Right lung (tissue), 5 donors: ENCODE data around the gene C1orf167. TPM values are rescaled to one million over a fixed set of nuclear protein-coding genes. Genes with fewer than 3 reads are reported as not detected.

ENCODE experiments used
- DNase-seq, 2 donors: peaks; one replicate each; pipeline ENCODE4 v3.0.0-alpha.2; 2013
- polyA plus RNA-seq, 5 donors: library from polyadenylated mRNA; unstranded; fragments of 120-200 nt; gene quantifications; one replicate each; pipeline versions ENCODE4 v1.2.1 to v1.2.3, GENCODE V29; 2013; ENCODE audit warnings: inconsistent platforms in 1 of 5, low replicate concordance in 1 of 5; ENCODE audit not compliant: insufficient read length in 5 of 5, insufficient read depth in 1 of 5

C1orf167 gene
- polyA plus RNA-seq, 5 donors, result 0.29 to 0.55 TPM; not detected in 3

DNA sequence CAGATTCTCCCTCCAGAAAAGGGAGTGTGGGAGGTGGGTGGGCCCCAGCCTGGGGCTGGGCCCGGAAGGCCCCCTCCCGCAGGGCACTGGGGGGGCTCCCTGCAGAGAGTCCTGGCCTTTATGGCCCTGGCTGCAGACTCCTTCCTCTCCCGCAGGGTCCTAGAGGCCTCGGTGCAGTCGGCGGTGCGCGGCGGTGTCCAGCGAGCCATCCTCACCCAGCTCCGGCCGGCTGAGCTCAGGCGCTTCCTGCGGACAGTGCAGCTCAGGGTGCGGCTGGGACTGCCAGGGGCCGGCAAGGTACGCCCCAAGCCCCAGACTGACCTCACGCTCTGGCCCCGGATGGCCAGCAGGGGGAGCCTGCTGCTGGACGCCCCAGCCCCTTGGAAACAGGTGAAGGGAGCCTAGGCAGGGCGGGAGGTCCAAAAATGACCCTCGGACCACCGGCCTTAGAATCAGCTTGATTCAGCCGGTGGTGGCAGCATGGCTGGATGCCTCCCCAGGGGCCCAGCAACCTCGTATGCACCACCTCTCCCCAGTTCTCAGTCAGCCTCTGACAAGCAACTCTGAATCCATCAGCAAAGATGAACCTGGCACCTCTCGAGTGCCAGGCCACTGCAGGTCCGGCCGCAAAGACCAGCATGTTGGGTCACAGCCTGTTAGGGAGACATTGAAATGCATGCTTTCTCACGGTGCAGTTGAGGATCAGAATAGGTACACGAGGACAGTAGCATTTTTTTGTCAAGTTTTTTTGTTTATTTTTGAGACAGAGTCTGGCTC is 23.2 kb downstream of the C1orf167 start:
- DNase-seq, result no peak

DNA sequence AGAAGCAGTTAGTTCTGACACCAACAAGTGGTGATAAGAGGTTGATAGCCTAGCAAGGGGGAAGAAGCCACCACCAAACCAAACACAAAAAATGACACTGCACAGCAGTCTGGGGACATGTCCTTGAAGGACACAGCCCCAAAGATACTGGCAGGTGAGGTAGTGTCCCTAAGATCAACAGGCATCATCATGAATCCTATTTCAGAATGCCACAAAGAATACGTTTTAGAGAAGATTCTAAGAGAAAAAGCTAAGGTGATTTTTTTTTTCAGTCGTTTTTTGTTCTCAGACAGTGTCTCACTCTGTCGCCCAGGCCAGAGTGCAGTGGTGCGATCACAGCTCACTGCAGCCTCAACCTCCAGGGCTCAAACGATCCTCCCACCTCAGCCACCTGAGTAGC is 24.2 kb downstream of the C1orf167 start:
- DNase-seq, result no peak

DNA sequence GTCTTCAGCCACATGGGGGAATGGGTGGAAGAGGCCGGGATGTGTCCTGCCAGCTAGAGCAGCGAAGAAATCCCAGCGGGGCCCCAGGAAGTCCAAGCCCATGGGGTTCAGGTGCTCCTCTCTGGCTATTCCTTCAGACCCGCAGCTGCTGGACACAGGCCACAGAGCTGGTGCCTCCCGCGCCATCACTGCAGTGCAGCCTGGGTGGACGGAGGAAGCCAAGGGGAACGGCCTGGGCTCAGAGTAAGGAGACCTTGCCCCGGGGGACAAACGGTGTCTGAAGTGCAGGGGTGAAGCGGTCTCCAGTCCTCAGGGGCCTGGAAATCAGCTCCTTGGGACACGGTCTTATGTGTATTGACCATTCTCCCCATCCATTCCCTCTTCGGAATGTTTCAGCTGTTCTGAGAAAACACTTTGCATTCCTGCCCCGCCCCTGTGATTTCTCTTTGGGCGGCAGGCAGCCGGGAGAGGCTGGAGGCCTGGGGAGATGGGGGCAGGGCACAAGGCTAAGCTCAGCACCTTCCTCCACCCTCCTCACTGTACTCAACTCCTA is 25.3 kb downstream of the C1orf167 start:
- DNase-seq, result no peak

DNA sequence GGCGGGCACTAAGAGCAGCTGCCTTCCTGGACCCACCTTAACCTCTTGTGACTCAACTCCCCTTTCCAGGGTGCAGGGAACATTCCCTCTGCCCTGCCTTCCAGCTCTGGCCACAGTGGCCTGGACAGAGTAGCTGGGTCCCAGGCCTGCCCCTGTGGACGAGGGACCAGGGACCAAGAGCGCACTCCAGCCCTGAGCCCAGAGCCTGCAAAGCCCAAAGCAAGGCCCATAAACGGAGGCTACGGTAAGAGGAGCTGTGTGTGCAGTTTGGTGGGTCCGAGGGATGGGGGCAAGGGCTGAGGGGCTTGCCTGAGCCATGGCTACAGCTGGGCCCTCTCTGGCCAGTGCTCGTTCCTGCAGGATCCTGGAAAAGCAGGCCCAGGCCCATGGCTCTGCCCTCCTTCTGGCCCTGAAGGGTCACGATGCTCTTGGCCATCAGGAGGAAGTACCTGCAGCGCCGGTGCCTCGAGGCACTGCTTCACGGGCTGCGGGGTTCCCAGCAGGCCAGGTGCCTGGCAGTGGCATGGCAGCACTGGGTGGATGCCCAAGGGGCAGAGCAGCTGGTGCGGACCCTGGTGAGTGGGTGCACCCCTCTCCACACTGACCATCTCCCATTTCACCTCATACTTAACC is 25.9 kb downstream of the C1orf167 start:
- DNase-seq, result no peak

DNA sequence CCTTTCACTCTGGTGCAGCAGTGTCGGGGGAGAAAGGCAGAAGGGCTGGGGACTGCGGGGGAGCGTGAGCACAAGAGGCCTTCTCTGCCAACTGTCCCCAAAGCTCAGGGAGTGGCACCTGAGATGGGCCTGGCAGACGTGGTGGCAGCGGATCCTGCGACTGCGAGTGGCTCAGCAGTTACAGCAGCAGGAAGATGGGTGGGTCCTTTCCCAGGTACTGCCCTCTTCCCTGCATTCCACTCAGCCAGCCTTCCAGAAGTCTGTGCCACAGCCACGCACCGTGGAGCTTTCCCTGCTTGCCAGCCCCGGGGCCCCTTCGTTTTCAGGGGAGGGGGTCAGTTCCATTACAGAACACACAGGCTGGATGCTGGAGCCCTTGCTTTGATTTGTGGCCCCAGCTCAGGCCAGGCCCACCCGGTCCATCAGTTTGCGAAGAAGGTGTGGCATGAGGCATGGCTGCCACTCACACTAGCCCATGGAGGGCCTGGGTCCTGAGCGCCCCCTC is 26.6 kb downstream of the C1orf167 start:
- no peak for DNase-seq

DNA sequence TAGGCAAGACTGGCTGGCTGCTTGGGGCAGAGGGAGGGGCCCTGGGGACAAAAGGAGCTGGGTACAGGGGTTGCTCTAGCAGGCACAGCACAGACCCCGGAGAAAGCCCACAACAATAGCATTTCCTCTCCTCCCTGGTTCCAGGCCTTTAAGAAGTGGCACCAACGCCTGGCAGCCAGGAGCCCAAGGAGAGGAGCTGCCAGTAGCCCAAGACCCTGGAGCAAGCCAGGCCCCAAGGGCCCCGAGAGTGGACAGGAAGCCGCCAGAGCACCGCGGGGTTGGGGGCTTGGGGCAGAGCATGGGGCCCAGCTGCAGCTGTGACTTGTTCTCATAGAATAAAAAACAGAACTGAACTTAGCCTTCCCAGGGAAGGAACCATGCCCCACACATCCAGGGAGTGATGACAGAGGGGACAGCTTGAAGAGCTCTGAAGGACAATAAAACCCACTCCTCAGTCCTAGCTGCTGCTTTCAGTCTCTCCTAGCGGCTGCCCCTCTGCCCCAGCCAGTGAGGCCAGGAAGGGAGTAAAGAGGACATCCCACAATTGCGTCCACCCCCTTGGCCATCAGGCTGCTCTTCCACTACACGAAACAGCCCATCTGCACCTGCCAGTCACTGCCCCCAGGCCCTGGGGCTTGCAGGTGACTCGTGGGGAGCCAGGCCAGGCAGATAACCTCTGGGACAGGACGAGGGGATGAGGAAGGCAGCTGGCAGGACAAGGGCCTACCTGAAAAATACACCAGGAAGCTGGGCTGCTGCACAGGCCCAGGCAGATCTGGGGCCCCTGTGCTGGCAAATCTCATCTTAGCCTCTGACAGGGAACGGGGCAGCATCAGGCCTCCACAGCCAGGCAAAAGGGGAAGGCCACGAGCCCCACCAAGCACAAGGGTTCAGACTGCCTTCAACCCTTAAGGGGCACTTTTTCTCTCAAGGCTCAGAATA is 27.4 kb downstream of the C1orf167 start:
- DNase-seq, result no peak

DNA sequence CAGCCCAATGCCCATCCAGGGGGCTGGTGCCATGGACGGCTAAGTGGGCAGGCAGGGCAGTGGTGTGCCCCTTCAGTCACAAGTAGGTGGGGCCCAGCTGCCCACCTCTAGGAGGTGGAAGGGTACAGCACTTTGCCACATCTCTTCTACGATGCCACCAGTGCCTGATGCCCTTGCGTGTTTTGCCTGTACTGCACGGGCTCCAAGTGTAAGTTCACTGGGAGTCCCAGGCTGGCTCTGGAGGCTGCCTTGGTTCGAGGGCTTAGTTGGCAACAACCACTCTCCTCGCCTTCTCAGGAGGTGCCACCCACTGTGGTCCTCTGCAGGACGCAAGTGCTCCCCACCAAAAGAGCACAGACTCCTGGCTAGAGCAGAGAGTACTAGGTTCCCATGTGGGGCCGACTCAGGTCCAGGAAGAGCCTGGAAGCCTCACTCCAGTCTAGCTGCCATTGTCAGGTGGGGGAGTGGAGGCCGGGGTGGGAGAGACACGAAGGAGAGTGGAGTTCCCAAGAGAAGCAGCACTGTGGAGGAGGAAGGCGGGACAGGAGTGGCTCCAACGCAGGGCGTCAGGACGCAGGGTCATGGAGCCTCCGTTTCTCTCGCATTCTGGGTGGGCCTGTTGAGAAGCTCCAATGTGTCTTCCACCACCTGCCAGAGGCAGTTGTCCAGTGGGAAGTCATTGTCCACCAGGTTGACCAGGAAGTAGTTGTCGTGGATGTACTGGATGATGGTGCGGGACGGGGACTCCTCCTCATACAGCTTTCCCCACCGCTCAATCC is 28.3 kb downstream of the C1orf167 start:
- no peak for DNase-seq

DNA sequence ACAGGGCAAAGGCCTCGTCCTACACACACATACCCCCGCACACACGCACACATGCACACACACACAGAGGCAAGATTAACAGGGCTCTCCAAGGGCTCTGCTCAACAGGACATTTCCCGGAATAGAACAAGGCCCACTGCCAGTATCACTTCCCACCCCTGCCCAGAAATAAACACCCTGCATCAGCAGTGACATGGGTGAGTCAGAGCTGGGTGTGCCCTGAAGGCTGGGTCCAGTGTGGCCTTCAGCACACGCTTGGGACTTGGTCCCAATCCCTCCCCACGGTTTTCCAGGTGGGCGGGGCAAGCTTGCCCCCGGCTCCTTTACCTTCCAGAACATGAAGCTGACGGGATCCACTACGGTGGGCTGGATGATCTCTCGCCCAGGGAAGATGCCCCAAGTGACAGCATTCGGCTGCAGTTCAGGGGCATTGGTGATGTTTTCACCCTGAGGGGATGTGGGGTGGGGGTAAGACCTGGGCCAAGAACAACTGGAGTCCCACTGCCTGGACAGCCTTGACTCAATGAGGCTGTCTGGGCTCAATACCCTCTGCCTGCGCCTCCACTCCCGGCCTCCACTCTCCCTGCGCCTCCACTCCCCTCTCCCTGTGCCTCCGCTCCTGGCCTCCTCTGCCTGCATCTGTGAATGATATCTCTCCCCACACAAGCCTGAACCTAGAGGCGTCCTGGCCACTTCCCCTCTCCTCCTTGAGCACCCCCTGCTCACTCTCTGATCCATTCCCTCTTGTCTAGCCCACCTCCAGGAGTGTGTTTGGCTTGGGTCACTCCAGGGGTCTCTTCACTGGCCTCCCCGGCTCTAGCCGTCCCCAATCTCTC is 29.1 kb downstream of the C1orf167 start:
- DNase-seq, result peak in 1 of 2 donors; percentile 59

DNA sequence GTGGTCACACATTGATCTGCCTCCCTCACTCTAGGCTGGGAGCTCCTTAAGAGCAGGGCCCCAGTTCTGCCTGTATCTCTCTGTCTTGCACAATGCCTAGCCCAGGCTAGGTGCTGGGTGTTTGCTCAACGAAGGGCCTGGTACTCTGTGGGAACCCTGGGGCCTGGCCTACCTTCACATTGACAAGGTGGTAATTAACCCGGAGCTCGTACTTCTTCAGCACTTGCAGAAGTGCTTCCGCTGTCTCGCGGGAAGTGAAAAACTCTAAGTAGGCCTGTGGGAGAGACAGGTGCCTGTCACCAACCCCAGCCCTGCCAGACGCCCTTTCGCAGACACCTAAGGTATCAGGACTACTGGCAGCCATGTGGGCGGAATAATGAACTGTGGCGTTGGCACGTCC is 30.1 kb downstream of the C1orf167 start:
- no peak for DNase-seq

DNA sequence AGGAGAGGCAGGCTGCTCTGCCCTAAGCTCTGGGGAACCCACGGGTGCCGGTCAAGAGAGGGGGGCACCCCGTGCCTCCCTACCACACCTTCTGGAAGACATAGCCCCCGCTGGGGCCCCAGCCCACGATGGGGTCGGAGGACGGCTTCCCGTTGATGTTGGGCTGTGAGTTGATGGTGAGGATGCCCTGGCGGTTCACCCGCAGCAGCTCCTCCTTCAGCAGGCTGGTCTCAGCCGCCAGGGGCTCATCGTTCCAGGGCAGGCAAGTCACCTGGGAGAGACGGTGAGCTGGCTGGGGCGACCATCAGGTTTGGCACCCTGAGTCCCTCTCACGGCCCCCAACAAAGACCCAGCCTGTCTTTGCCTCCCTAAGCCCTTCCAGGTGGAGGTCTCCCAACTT is 31.8 kb downstream of the C1orf167 start:
- DNase-seq, result no peak

DNA sequence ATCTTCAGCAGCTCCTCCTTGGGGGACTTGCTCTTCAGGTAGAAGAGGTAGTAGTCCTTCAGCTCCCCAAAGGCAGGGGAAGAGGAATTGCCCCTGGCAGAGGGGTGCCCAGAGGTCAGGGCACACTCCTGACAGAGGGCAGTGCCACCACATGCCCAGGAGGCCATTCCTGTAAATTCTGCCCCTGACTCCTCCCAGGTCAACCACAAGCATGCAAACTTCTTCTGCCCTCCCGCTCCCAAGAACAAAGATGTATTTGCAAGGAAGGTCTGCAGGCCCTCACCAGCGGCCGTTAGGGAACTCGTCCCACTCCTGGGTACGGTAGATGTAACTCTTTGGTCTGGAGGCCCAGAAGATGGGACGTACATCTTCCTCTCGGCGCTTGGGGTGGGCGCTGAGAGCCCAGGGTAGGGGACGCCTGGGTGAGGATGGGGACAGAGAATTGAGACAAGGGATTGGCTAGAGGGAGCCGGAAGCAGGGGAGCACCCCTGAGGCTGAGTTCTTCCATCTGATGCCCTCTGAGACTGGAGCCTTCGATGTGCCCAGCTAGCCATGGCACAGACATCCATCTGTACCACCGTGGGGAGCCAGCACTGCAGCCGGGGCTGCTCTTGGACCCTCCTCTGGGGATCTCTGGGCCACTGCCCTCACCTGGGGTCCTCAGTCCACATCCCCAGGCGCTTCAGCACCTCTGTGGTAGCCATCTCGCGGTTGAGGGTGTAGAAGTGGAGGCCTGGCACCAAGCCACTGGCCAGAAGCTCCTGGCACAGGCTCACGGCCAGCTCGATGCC is 32.6 kb downstream of the C1orf167 start:
- DNase-seq, result no peak

DNA sequence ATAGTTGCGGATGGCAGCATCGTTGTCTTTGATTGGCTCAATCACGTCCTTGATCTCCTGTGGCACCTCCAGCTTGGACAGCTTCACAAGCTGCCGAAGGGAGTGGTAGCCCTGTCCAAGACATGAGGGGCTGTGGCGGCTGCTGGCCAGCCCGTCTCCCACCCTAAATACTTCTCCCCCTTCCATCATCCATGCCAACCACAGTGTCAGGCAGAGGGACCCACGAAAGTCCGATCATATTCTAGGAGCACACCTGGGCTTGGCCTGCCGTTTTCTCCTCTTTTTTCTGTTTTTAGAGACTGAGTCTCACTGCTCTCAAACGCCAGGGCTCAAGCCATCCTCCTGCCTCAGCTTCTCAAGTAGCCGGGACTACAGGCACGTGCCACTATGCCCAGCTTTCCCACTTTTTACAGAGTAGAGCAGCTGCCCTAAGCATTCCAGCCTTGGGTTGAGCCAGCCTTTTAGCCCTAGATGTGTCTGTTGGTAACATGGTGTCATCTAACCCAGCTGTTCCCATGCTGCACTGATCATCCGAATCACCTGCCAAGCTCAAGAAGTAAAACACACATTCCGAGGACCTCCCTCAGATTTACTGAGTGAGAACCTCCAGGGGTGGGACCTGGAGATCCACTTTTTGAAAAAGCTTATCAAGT is 33.4 kb downstream of the C1orf167 start:
- no peak for DNase-seq

DNA sequence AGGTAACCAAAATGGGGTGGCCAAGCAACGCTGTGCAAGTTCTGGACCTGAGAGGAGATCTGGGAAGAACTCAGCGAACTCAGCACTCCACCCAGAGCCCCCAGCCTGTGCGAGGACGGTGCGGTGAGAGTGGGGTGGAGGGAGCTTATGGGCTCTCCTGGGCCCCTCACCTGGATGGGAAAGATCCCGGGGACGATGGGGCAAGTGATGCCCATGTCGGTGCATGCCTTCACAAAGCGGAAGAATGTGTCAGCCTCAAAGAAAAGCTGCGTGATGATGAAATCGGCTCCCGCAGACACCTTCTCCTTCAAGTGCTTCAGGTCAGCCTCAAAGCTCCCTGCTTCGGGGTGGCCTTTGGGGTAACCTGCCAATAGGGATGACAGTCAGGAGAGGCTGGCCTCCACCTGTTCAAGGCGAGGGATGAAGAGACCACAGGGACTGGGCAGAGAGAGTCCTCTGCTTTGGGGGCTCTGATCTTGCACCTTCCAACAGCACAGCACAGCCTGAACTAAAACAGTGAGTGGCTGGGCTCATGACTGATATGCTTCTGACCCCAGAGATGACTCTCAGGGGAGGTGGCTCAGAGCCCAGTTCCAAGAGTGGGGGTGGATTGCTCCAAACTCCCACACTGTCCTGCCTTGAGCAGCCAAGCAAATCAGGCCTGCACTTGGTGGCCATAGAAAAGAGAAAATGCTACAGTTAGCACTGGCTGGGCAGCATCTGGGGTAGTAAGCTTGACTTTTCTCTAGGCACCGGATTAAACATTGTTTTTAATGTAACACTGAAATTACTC is 34.2 kb downstream of the C1orf167 start:
- DNase-seq, result no peak

DNA sequence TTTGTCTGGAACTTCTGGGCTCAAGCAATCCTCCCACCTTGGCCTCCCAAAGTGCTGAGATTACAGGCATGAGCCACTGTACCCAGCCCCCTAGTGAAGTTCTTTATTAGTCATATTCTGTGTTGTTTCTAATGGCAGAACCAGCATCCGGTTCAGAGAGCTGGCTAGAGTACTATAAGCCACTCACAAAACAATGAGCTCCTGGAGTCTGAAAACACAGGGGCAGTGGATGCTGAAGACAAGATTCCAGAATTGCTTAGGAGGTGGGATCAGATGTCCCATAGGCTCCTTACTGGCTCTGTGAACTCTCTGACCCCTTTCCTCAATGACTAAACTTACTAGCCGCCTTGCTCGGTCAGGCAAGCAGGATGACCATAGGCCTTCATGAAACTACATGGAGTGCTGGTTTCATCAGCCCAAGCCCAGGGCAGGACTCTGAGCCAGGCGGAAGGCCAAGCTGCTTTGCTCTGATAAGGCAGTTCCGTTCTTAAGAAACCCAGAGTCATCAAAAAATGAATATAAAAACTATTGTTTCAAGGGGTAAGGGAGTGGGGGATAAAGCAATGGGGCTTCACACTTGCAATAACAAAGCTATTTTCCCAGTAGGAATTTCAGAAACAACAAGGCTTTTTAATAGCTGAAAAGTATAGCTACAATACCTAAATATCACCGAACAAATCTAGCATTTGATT is 35.7 kb downstream of the C1orf167 start:
- DNase-seq, result no peak

DNA sequence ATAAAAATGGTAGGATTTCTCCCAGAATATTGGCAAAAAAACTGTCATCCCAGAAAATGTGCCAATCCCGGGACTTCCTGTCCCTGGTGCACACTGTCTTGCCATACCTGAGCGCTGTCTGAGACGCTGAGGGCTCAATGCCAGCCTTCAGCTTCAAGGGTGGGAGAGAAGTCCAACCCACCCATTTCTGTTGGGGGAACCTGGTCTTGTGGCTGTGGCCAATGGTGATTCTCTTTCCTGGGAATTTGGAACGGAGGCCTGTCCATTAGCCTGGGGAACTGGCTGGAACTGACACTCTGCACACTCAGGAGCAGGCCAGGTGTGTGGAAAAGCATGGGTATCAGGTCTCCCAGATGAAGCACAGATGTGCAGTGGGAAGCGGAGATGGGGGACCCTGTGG is 37.1 kb downstream of the C1orf167 start:
- no peak for DNase-seq

DNA sequence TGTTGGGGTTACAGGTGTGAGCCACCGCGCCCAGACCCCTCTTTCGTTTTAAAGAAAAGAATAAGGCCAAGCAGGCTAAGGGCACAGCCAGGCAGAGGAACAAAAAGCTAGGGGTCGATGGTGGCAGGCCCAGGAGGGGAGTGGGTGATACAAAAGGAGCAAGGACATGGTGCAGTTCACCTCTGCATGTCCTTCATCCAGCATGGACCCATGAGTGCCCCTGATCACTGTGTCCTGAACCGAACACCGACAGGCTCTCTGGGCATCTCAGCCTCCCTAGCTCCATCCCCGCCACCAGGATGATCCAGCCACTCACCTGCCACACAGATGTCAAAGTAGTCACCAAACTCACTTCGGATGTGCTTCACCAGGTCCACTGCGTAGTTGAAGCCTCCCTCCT is 37.9 kb downstream of the C1orf167 start:
- no peak for DNase-seq

DNA sequence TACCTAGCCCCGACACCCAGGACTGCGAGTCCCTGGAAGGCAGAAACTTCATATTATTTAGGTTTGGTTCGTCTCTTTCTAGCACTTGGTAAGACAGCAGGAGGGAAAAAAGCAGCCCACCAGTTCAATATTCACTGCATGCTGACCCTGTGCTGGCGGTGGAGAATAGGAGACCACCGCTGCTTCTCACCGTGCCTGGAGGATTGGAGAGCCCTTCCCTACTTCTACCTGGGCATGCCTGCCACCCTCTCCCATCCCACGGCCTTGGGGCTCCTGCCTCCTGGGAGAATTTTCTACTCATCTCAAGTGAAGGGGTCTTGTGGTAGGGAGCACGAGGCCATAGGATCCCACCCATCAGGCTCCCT is 38.4 kb downstream of the C1orf167 start:
- DNase-seq, result no peak
